Measurements from ENCODE around the gene SRGAP1.
"Not testable (repeated sequence)": the region's sequence is repeated elsewhere in the genome, so short reads cannot be mapped to it uniquely, and the experiment has no call there.

Gene SRGAP1

GRCh38 chr12:64025174-64025958 is 180.9 kb downstream of the SRGAP1 start:
- no peak overlapping the region for H3K4me3 ChIP-seq (replicated peaks in 1 of 2; ENCODE audit: low read depth in 2 of 2, low read length in 2 of 2)
- TF ChIP-seq, protein P1, sequence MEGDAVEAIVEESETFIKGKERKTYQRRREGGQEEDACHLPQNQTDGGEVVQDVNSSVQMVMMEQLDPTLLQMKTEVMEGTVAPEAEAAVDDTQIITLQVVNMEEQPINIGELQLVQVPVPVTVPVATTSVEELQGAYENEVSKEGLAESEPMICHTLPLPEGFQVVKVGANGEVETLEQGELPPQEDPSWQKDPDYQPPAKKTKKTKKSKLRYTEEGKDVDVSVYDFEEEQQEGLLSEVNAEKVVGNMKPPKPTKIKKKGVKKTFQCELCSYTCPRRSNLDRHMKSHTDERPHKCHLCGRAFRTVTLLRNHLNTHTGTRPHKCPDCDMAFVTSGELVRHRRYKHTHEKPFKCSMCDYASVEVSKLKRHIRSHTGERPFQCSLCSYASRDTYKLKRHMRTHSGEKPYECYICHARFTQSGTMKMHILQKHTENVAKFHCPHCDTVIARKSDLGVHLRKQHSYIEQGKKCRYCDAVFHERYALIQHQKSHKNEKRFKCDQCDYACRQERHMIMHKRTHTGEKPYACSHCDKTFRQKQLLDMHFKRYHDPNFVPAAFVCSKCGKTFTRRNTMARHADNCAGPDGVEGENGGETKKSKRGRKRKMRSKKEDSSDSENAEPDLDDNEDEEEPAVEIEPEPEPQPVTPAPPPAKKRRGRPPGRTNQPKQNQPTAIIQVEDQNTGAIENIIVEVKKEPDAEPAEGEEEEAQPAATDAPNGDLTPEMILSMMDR (IDR thresholded peaks at IDR 0.05; ENCODE audit: low read depth, low read length) = no peak

GRCh38 chr12:64027311-64027710 is 182.8 kb downstream of the SRGAP1 start:
- TF ChIP-seq, protein P1 (IDR thresholded peaks at IDR 0.05; ENCODE audit: low read depth, low read length) = no peak
- DNase-seq (ENCODE audit: low read depth in 2 of 2) = no peak
- H3K4me3 ChIP-seq (replicated peaks in 1 of 2; ENCODE audit: low read depth in 2 of 2, low read length in 2 of 2) = no peak overlapping the region

More at GRCh38 chr12:64025174-64025958, 180.9 kb downstream of the SRGAP1 start:
- no peak for DNase-seq (ENCODE audit: low read depth in 2 of 2)

DNA sequence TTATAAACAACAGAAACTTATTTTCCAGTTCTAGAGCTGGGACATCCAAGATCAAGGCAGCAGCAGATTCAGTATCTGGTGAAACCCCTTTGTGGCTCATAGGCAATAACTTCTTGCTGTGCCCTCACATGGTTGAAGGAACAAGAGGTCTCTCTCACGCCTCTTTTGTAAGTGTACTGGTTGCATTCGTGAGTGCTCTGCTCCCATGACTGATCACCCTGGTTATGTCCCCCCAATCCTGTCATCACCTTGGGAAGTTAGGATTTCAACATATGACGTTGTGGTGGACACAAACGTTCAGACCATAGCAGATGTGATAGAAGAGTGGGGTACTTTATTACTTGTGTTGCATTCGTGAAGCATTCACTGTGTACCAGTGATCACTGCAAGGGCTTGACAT is 184.0 kb downstream of the SRGAP1 start:
- DNase-seq (ENCODE audit: low read depth in 2 of 2) = peak in 1 of 2 donors; percentile 29
- no peak overlapping the region for H3K4me3 ChIP-seq (replicated peaks in 1 of 2; ENCODE audit: low read depth in 2 of 2, low read length in 2 of 2)
- TF ChIP-seq, protein P1 (IDR thresholded peaks at IDR 0.05; ENCODE audit: low read depth, low read length) = no peak

DNA sequence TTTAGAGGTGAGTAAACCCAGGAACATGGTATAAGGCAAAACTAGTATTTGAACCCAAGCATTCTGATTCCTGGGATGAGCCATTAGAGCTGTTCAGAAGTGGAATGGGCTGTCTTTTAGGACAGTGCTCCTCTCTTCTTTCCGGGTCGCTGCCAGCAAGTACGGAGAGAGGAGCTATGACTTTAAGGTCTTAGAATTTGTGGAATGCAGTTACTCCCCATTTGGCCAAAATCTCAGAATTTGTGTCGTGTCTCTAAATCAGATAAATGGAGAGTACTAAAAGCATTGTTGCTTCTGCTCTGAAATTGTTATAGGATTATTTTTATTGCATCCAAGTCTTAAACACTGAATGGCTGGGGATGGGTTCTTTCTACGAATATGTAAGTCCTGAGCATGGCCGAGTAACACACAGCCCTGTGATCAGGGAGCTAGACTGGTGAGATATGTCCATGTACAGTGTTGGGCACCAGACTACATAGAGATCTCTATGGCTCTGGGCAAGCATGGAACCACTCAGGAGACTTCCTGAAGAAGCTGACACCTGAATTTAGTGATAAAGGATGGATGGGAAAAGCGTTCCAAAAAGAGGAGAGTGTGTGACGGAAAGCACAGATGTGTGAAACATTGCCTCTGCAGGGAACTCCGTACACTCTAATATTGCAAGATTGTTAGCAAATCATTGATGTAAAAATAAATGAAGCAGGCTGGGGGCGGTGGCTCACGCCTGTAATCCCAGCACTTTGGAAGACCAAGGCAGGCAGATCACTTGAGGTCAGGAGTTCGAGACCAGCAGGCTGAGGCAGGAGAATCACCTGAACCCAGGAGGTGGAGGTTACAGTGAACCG is 184.7 kb downstream of the SRGAP1 start:
- TF ChIP-seq, protein P1 (IDR thresholded peaks at IDR 0.05; ENCODE audit: low read depth, low read length) = no peak
- peak; percentile 63 to 81 for DNase-seq (ENCODE audit: low read depth in 2 of 2)
- no peak overlapping the region for H3K4me3 ChIP-seq (replicated peaks in 1 of 2; ENCODE audit: low read depth in 2 of 2, low read length in 2 of 2)

- DNase-seq (ENCODE audit: low read depth in 2 of 2) = peak in 1 of 2 donors; percentile 36
- TF ChIP-seq, protein P1 (IDR thresholded peaks at IDR 0.05; ENCODE audit: low read depth, low read length) = no peak
- H3K4me3 ChIP-seq (replicated peaks in 1 of 2; ENCODE audit: low read depth in 2 of 2, low read length in 2 of 2) = no peak overlapping the region
Measured at GRCh38 chr12:64030155-64030554, 185.7 kb downstream of the SRGAP1 start.

- not testable (repeated sequence) for DNase-seq (ENCODE audit: low read depth in 2 of 2); H3K4me3 ChIP-seq (replicated peaks in 1 of 2; ENCODE audit: low read depth in 2 of 2, low read length in 2 of 2)
Measured at GRCh38 chr12:64034056-64034455, 189.6 kb downstream of the SRGAP1 start.
